ENCODE data around the gene COX8C.

- no peak for TF ChIP-seq EZH2 (IDR thresholded peaks at IDR 0.05; ENCODE audit: low read length, unreplicated experiment)
- TF ChIP-seq, protein P1, sequence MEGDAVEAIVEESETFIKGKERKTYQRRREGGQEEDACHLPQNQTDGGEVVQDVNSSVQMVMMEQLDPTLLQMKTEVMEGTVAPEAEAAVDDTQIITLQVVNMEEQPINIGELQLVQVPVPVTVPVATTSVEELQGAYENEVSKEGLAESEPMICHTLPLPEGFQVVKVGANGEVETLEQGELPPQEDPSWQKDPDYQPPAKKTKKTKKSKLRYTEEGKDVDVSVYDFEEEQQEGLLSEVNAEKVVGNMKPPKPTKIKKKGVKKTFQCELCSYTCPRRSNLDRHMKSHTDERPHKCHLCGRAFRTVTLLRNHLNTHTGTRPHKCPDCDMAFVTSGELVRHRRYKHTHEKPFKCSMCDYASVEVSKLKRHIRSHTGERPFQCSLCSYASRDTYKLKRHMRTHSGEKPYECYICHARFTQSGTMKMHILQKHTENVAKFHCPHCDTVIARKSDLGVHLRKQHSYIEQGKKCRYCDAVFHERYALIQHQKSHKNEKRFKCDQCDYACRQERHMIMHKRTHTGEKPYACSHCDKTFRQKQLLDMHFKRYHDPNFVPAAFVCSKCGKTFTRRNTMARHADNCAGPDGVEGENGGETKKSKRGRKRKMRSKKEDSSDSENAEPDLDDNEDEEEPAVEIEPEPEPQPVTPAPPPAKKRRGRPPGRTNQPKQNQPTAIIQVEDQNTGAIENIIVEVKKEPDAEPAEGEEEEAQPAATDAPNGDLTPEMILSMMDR (conservative IDR thresholded peaks at IDR 0.05; ENCODE audit: low read depth, low read length) = no peak
- no peak for TF ChIP-seq EZH2phosphoT487 (IDR thresholded peaks at IDR 0.05; ENCODE audit: borderline replicate concordance, low read length)
Observed at GRCh38 chr14:93305725-93306418, 41.1 kb upstream of the COX8C start.
